Iris pigment epithelial cell (primary cell): ENCODE measurements around the gene RHCG.

Experiments
- DNase-seq: peaks from one replicate; pipeline ENCODE4 v3.0.0-alpha.2; 2011; ENCODE audit warnings: low read depth

The RHCG gene

GRCh38 chr15:89496155-89497098 lies at the start of gene RHCG:
RHCG (minus strand) TSS chr15:89496583; CDS start chr15:89496544, 39 bp downstream.
- DNase-seq, result peak; percentile 55

GRCh38 chr15:89543389-89543788 lies 47.0 kb upstream of the RHCG start:
- no peak for DNase-seq

- DNase-seq, result peak; percentile 7
Observed at GRCh38 chr15:89542369-89542768, 46.0 kb upstream of the RHCG start.

GRCh38 chr15:89539027-89539426 lies 42.6 kb upstream of the RHCG start:
- DNase-seq, result no peak

GRCh38 chr15:89533861-89534544 lies 37.6 kb upstream of the RHCG start:
- peak; percentile 57 for DNase-seq

- peak; percentile 19 for DNase-seq
Observed at GRCh38 chr15:89531796-89532537, 35.6 kb upstream of the RHCG start.

- no peak for DNase-seq
Observed at GRCh38 chr15:89530976-89531375, 34.6 kb upstream of the RHCG start.

- no peak for DNase-seq
Observed at GRCh38 chr15:89528757-89529352, 32.5 kb upstream of the RHCG start.

GRCh38 chr15:89526601-89527441 lies 30.4 kb upstream of the RHCG start:
- no peak for DNase-seq

- DNase-seq, result no peak
Observed at GRCh38 chr15:89526181-89526580, 29.8 kb upstream of the RHCG start.

- no peak for DNase-seq
Observed at GRCh38 chr15:89524184-89524583, 27.8 kb upstream of the RHCG start.

- no peak for DNase-seq
Observed at GRCh38 chr15:89523101-89523500, 26.7 kb upstream of the RHCG start.

GRCh38 chr15:89521605-89522004 lies 25.2 kb upstream of the RHCG start:
- no peak for DNase-seq

- no peak for DNase-seq
Observed at GRCh38 chr15:89515477-89515876, 19.1 kb upstream of the RHCG start.

GRCh38 chr15:89514596-89515406 lies 18.4 kb upstream of the RHCG start:
- peak; percentile 15 for DNase-seq

GRCh38 chr15:89514186-89514585 lies 17.8 kb upstream of the RHCG start:
- DNase-seq, result no peak

- no peak for DNase-seq
Observed at GRCh38 chr15:89513284-89513683, 16.9 kb upstream of the RHCG start.

GRCh38 chr15:89512631-89513030 lies 16.2 kb upstream of the RHCG start:
- DNase-seq, result no peak

- DNase-seq, result no peak
Observed at GRCh38 chr15:89506026-89506686, 9.8 kb upstream of the RHCG start.

GRCh38 chr15:89504166-89504565 lies 7.8 kb upstream of the RHCG start:
- DNase-seq, result no peak
